Activated CD8-positive, alpha-beta memory T cell treated with anti-CD3 and anti-CD28 coated beads, Interleukin-2, amount 50 U/mL, for 1 hour (primary cell): ENCODE results near the gene SLC35A1.
"Not testable (repeated sequence)": the region's sequence is repeated elsewhere in the genome, so short reads cannot be mapped to it uniquely, and the experiment has no call there.

Experiments used
- DNase-seq: peaks from one replicate; pipeline ENCODE4 v3.0.0-alpha.2; 2020; ENCODE audit errors: extremely low read depth

Gene SLC35A1

DNA sequence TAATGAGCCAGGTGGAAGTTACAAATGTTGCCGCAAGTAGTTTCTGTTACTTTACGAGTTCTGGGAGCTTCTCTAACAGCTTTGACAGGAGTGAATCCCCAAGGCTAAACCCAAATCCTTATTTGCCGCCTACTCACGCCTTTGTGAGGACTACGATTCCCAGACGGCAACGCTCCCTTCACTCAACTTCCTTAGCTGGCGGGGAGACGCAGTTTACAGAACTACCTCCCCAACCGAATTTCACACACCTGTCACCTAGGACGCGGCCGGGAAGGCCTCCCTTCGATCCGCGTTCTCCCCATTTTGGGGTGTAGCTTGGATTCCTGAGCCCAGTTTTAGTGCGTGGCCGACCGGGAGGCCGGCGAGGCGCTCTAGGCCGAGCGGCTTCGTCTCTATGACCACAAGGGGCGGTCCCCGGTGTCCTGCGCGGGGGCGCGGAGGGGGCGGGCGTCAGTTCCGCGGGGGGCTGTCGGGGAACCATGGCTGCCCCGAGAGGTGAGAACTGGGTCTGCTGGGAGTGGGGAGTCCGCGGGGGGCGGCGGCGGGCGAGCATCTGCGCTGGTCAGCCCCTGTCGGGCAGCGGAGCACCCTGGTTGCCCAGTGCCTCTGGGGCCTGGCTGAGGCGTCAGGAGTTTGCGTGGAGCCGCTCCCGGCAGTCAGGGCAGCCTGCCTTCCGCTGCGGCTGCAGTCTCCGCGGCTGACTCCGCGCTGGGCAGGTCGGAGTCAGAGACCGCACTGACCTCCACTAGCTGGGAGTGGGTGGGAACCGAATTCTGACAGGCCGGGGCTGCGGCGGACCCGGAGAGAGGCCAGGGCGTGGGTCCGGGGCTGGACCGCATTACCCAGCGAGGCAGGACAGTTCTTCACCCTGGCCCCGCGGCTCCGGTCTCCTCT lies at the start of gene SLC35A1:
Gene SLC35A1, plus strand, starts transcription at position 450 of the 894 bp plus-strand sequence. Its CDS starts 30 bp downstream, at position 480.
- peak; percentile 44 for DNase-seq

DNA sequence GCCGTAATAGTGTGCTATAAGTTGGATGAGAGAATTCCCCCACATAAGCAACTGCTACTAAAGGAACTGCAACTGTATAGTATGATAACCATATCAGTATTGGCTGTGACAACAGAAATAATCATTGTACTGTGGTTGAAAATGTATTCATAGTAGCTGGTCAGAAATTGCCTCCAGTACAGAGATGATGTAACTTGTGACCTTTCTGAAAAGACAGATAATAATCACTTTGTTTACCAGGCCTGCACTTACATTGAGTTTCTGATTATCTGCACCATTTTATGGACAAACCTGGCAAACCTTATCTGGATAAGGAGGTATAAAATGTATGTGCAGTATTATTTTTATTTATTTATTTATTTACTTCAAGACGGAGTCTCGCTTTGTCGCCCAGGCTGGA lies 46.0 kb upstream of the SLC35A1 start:
- DNase-seq, result no peak

GRCh38 chr6:87430499-87430898 lies 42.3 kb upstream of the SLC35A1 start:
- no peak for DNase-seq

DNA sequence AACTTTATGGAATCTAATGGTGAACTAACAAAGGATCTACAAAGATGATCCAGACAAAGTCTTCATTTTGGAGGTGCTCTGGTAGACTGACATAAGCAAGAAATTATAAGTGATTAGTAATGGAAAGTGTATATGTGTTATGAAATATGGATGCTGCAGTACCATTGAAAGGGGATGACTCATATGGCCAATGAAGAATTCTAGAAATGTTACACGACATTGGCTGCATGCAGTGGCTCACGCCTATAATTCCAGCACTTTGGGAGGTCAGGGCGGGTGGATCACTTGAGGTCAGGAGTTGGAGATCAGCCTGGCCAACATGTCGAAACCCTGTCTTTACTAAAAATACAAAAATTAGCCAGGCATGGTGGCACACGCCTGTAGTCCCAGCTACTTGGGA lies 41.5 kb upstream of the SLC35A1 start:
- no peak for DNase-seq

- DNase-seq, result no peak
These were observed 36.3 kb upstream of the SLC35A1 start for GRCh38 chr6:87436435-87436834.

GRCh38 chr6:87441711-87442110 lies 31.1 kb upstream of the SLC35A1 start:
- no peak for DNase-seq

DNA sequence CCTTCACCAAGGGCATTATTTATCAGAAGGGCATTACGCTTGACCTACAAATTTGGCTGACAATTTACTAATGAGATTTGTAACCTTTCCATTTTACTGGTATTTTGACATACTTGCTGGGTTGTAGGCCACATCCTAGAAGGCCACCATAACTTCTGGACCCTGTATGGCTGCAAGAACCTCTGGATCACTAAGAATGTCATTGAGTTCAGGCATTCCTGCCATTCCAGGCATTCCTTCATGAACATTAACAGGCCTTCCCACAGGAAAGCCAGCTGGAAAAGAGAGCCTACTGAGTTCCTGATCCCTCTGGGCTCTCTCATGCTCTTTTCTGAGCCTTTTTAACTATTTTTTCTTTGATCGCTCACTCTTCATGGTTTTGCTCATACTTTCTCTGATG lies 28.4 kb upstream of the SLC35A1 start:
- no peak for DNase-seq

DNA sequence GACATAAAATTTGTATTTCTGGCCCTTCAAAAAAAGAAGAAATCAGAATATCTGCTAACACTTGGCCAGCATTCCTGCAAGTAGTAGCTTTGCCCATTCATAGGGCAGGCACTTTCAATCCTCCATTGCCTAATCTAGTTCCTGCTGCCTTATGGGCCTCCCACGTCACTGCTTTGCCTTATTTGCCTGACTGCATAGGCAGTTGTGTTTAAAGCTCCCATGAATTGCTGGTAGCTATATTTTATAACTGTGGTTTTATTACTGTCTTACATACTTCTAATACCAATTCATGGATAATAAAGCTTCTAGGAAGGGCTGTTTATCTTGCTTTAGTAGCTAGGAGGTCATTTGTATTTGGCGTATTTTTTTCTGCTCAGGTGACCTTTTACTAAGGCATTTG lies 7.7 kb upstream of the SLC35A1 start:
- DNase-seq, result no peak

- DNase-seq, result peak; percentile 13
These were observed 687 bp downstream of the SLC35A1 start for GRCh38 chr6:87473419-87473903.

DNA sequence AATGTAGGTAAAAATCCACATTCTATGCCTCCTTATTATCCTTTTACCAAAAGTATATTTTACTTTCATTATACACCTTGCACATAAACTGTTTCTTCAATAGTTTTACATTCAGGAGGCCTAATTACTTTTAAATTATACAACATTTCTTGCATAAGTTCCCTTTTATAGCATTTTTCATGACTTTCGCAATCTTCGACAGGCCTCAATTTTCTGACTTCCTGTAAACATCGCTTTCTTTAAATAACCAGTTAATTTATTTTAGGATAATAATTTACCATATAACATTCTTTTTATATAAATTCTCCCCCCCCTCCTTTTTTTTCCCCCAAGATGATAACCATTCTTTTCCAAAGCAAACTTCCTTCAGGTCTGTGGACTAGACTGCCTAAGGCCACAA lies 9.2 kb downstream of the SLC35A1 start:
- DNase-seq, result no peak

DNA sequence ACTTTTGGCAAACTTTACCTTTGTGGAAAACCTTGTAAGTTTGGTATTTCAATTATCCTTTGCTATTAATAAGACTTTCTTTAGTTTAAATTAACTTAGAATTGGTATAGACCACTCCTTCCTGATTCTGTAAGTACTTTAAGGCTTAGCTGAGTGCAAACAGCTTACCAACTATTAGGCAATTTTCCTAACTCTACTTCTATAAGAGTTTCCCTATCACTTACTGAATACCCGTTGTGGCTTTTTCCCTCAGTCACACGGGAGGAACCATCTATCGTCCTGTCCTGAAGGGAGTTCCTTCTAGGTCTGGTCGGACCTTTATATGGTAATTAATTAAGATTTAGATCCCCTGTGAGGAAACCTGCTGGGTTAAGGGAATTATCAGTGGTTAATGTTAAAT lies 9.6 kb downstream of the SLC35A1 start:
- DNase-seq, result no peak

GRCh38 chr6:87483929-87484328 lies 11.2 kb downstream of the SLC35A1 start:
- DNase-seq, result no peak

DNA sequence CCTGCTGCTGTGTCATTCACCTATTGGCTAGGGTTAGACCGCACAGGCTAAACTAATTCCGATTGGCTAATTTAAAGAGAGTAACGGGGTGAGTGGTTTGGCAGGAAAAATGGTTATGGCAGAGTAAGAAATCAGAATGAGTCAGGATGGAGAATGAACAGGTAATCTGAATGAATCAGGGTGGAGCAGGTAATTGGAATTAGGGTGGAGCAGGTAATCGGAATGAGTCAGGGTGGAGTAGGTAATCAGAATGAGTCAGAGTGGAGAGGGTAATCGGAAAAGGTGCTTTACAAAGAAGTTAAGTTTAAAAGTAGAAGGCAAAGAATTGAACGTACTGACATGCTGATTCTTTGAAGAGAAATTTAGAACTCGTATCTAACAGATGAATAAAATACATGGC lies 11.7 kb downstream of the SLC35A1 start:
- DNase-seq, result no peak

GRCh38 chr6:87487555-87487954 lies 14.8 kb downstream of the SLC35A1 start:
- DNase-seq, result no peak

GRCh38 chr6:87489326-87489725 lies 16.6 kb downstream of the SLC35A1 start:
- DNase-seq, result not testable (repeated sequence)

DNA sequence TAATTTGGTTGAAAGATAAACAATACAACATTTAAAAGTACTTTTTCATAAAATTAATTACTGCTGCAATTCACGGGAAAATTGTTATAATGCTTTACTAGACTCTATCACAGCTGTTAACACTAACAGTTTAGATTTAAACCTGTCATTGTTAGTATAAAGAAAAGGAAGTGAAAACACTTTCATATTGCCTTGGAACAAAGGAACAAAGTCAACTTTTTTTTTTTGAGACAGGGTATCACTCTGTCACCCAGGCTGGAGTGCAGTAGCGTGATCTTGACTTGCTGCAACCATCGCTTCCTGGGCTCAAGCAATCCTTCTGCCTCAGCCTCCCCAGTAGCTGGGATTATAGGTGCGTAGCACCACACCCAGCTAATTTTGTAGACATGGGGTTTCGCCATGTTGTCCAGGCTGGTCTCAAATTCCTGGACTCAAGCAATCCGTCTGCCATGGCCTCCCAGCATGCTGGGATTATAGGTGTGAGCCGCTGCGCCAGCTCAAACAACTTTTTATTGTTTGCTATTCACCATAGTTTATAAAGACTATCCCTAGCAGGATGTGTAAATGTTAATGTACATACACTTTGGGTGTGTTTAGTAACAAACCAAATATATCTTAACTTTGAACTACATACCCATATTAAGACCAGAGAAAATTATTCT lies 22.1 kb downstream of the SLC35A1 start:
- no peak for DNase-seq

- DNase-seq, result no peak
These were observed 25.3 kb downstream of the SLC35A1 start for GRCh38 chr6:87498048-87498447.

GRCh38 chr6:87501809-87502572 lies 29.2 kb downstream of the SLC35A1 start:
- no peak for DNase-seq

GRCh38 chr6:87504441-87504840 lies 31.7 kb downstream of the SLC35A1 start:
- DNase-seq, result no peak

- no peak for DNase-seq
These were observed 42.1 kb downstream of the SLC35A1 start for GRCh38 chr6:87514831-87515230.

- no peak for DNase-seq
These were observed 45.7 kb downstream of the SLC35A1 start for GRCh38 chr6:87518453-87518852.

- DNase-seq, result no peak
These were observed 49.9 kb downstream of the SLC35A1 start for GRCh38 chr6:87522686-87523085.
